ENCODE data around the gene DPYD.

DPYD gene

DNA sequence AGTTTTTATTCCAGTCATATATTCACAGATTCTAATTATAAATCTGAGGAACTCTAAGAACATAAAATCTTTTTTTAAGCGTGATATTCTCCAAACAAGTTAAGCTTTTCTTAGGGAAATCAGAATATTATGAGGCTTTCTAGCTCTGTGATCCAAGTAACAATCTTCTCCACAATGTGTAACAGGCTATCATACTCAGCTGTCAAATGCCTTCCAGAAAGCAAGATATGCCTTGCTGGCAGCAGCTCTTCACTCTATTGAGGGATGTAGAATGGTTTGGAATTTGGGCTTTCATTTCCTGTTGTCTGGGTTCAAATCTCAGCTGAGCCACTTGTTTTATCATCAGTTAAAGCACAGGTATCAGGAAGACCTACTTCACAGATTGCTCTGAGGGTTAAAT, 752.8 kb downstream of the DPYD start:
- DNase-seq (ENCODE audit: low spot score): no peak
- Histone ChIP-seq H3K36me3 (ENCODE audit: low read depth) (no peaks in the 10 kb centered on the region), H3K4me1 (ENCODE audit: insufficient read depth, poor library complexity, severe bottlenecking) (no peaks in the 10 kb centered on the region), H3K9me3 (ENCODE audit: severe bottlenecking) (no peaks in the 10 kb centered on the region), H3K27ac (ENCODE audit: poor library complexity, severe bottlenecking) (no peak overlapping the region), H3K4me3 (ENCODE audit: severe bottlenecking) (no peak overlapping the region), H3K27me3 (ENCODE audit: insufficient read depth, poor library complexity, severe bottlenecking) (no peaks in the 10 kb centered on the region)
- TF ChIP-seq, protein P1, sequence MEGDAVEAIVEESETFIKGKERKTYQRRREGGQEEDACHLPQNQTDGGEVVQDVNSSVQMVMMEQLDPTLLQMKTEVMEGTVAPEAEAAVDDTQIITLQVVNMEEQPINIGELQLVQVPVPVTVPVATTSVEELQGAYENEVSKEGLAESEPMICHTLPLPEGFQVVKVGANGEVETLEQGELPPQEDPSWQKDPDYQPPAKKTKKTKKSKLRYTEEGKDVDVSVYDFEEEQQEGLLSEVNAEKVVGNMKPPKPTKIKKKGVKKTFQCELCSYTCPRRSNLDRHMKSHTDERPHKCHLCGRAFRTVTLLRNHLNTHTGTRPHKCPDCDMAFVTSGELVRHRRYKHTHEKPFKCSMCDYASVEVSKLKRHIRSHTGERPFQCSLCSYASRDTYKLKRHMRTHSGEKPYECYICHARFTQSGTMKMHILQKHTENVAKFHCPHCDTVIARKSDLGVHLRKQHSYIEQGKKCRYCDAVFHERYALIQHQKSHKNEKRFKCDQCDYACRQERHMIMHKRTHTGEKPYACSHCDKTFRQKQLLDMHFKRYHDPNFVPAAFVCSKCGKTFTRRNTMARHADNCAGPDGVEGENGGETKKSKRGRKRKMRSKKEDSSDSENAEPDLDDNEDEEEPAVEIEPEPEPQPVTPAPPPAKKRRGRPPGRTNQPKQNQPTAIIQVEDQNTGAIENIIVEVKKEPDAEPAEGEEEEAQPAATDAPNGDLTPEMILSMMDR (IDR thresholded peaks at IDR 0.05; ENCODE audit: poor library complexity, severe bottlenecking): no peak
- ATAC-seq (ENCODE audit: low read depth): no peak

DNA sequence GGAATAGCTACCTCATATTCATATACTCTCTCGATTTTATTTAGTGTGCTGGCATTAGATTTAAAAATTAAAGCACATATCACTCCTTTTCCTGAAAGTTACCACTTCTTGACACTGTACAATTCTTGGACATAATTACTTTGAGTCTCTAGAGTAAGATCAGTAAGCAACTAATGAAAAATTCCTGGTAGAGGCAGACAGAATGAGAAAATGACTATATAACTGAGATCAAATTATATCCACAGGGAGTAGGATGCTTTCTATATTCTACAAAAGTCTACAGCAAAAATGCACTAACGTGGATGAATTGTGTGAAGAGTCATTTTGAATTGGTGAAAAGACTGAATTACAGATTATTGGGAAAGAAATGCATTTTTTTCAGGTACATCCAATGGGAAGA, 753.6 kb downstream of the DPYD start:
- no peaks in the 10 kb centered on the region for H3K36me3 ChIP-seq (ENCODE audit: low read depth)
- H3K27ac ChIP-seq (ENCODE audit: poor library complexity, severe bottlenecking): no peak overlapping the region
- TF ChIP-seq, protein P1 (IDR thresholded peaks at IDR 0.05; ENCODE audit: poor library complexity, severe bottlenecking): no peak
- no peaks in the 10 kb centered on the region for H3K9me3 ChIP-seq (ENCODE audit: severe bottlenecking)
- H3K4me3 ChIP-seq (ENCODE audit: severe bottlenecking): no peak overlapping the region
- DNase-seq (ENCODE audit: low spot score): no peak
- H3K4me1 ChIP-seq (ENCODE audit: insufficient read depth, poor library complexity, severe bottlenecking): no peaks in the 10 kb centered on the region
- no peaks in the 10 kb centered on the region for H3K27me3 ChIP-seq (ENCODE audit: insufficient read depth, poor library complexity, severe bottlenecking)
- no peak for ATAC-seq (ENCODE audit: low read depth)

DNA sequence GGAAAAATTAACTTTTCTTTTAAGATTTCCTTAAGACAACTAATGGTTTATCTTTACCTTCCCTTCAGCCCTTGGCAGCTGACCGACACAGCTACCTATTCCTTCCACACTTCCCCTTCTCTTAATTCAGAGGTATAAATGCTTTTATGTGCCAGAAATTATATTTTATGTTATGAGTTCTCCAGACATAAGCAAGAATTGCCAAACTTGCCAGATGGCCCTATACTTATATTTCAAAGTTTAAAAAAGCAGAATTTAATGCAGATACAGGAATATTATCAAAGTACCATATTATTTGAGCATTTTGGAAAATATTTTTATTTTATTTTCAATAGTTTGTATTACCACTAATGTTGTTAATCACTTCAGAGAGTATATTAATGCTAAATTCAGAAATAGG, 754.2 kb downstream of the DPYD start:
- TF ChIP-seq, protein P1 (IDR thresholded peaks at IDR 0.05; ENCODE audit: poor library complexity, severe bottlenecking): no peak
- Histone ChIP-seq H3K4me1 (ENCODE audit: insufficient read depth, poor library complexity, severe bottlenecking) (no peaks in the 10 kb centered on the region), H3K27me3 (ENCODE audit: insufficient read depth, poor library complexity, severe bottlenecking) (no peaks in the 10 kb centered on the region), H3K36me3 (ENCODE audit: low read depth) (no peaks in the 10 kb centered on the region), H3K27ac (ENCODE audit: poor library complexity, severe bottlenecking) (no peak overlapping the region), H3K4me3 (ENCODE audit: severe bottlenecking) (no peak overlapping the region), H3K9me3 (ENCODE audit: severe bottlenecking) (no peaks in the 10 kb centered on the region)
- no peak for ATAC-seq (ENCODE audit: low read depth)
- DNase-seq (ENCODE audit: low spot score): no peak

DNA sequence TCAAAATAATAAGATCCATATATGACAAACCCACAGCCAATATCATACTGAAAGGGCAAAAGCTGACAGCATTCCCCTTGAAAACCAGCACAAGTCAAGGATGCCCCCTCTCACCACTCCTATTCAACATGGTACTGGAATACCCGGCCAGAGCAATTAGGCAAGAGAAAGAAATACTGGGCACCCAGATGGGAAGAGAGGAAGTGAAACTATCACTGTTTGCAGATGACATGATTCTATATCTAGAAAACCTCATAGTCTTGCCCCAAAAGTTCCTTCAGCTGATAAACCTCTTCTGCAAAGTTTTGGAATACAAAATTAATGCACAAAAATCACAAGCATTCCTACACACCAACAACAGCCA, 756.6 kb downstream of the DPYD start:
- Histone ChIP-seq H3K27me3 (ENCODE audit: insufficient read depth, poor library complexity, severe bottlenecking) (no peaks in the 10 kb centered on the region), H3K36me3 (ENCODE audit: low read depth) (no peaks in the 10 kb centered on the region), H3K9me3 (ENCODE audit: severe bottlenecking) (no peaks in the 10 kb centered on the region), H3K4me1 (ENCODE audit: insufficient read depth, poor library complexity, severe bottlenecking) (no peaks in the 10 kb centered on the region), H3K4me3 (ENCODE audit: severe bottlenecking) (no peak overlapping the region), H3K27ac (ENCODE audit: poor library complexity, severe bottlenecking) (no peak overlapping the region)
- ATAC-seq (ENCODE audit: low read depth) (no peak), DNase-seq (ENCODE audit: low spot score) (no peak)
- TF ChIP-seq, protein P1 (IDR thresholded peaks at IDR 0.05; ENCODE audit: poor library complexity, severe bottlenecking): no peak

DNA sequence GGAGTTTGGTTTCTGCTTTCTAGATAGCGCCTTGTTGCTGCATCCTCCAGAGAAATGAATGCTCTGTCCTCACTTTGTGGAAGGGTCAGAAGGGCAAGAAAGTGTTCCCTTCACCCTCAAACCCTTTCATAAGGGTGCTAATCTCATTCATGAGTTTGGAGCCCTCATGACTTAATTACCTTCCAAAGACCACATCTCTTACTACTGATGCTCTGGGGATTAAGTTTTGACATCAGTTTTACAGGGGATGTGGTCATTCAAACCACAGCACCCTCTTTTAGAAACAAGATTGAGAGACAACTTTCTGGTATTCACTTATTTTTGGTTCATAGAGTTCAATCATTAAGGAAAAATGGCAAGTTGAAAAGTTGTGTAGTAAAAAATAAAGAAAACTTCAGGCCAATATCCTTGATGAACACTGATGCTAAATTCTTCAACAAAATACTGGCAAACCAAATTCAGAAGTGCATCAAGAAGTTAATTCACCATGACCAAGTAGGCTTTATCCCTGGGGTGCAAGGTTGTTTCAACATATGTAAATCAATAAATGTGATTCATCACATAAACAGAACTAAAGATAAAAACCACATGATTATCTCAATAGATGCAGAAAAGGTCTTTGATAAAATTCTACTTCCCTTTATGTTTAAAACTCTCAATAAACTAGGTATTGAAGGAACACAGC, 757.1 kb downstream of the DPYD start:
- Histone ChIP-seq H3K27ac (ENCODE audit: poor library complexity, severe bottlenecking) (no peak overlapping the region), H3K9me3 (ENCODE audit: severe bottlenecking) (no peaks in the 10 kb centered on the region), H3K4me1 (ENCODE audit: insufficient read depth, poor library complexity, severe bottlenecking) (no peaks in the 10 kb centered on the region), H3K4me3 (ENCODE audit: severe bottlenecking) (no peak overlapping the region), H3K27me3 (ENCODE audit: insufficient read depth, poor library complexity, severe bottlenecking) (no peaks in the 10 kb centered on the region), H3K36me3 (ENCODE audit: low read depth) (no peaks in the 10 kb centered on the region)
- ATAC-seq (ENCODE audit: low read depth): no peak
- no peak for DNase-seq (ENCODE audit: low spot score)
- TF ChIP-seq, protein P1 (IDR thresholded peaks at IDR 0.05; ENCODE audit: poor library complexity, severe bottlenecking): no peak

Measured in RWPE2 (cell line).